ENCODE results near the gene PILRA. TPM values are rescaled to one million over a fixed set of nuclear protein-coding genes. Genes with fewer than 3 reads are reported as not detected.

Gene PILRA
- total RNA-seq, 2 donors from 2014 or later = 2.1 to 12.8 TPM

GRCh38 chr7:100431286-100431735 is 58.0 kb downstream of the PILRA start:
- peaks cover 24% of the 10 kb centered on the region for H3K4me1 ChIP-seq (ENCODE audit: control insufficient read depth, insufficient read depth, low read length)
- Mint-ChIP-seq H3K4me3 (peak overlapping the region; percentile 89), H3K9me3 (peaks cover 7% of the 10 kb centered on the region), H3K36me3 (ENCODE audit: low read depth) (peaks cover 38% of the 10 kb centered on the region), H3K27me3 (ENCODE audit: insufficient read depth) (peaks cover 12% of the 10 kb centered on the region), H3K4me1 (peaks cover 43% of the 10 kb centered on the region), H3K27ac (peak overlapping the region; percentile 93)
- peak overlapping the region; percentile 94 for H3K9ac ChIP-seq (ENCODE audit: extremely low read depth, low read length, poor library complexity, severe bottlenecking)
- WGBS, 2 experiments (ENCODE audit: insufficient coverage in 1 of 2, insufficient read length in 1 of 2) = 93 to 96% methylated on average over 13 to 23 of the region's 23 CpGs
- no peaks in the 10 kb centered on the region for H3K9me3 ChIP-seq (ENCODE audit: control insufficient read depth, low read length)
- TF ChIP-seq, protein P1, sequence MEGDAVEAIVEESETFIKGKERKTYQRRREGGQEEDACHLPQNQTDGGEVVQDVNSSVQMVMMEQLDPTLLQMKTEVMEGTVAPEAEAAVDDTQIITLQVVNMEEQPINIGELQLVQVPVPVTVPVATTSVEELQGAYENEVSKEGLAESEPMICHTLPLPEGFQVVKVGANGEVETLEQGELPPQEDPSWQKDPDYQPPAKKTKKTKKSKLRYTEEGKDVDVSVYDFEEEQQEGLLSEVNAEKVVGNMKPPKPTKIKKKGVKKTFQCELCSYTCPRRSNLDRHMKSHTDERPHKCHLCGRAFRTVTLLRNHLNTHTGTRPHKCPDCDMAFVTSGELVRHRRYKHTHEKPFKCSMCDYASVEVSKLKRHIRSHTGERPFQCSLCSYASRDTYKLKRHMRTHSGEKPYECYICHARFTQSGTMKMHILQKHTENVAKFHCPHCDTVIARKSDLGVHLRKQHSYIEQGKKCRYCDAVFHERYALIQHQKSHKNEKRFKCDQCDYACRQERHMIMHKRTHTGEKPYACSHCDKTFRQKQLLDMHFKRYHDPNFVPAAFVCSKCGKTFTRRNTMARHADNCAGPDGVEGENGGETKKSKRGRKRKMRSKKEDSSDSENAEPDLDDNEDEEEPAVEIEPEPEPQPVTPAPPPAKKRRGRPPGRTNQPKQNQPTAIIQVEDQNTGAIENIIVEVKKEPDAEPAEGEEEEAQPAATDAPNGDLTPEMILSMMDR (conservative IDR thresholded peaks at IDR 0.05) = no peak
- no peaks in the 10 kb centered on the region for H3K27me3 ChIP-seq (ENCODE audit: control insufficient read depth, insufficient read depth, low read length, poor library complexity, severe bottlenecking)
- H3K36me3 ChIP-seq (ENCODE audit: control insufficient read depth, insufficient read depth, low read length) = peaks cover 42% of the 10 kb centered on the region
- H3K27ac ChIP-seq (ENCODE audit: low read depth, low read length) = peak overlapping the region; percentile 4
- peak; percentile 49 for DNase-seq
- H3K4me3 ChIP-seq (ENCODE audit: low read length) = peak overlapping the region; percentile 97

- Histone ChIP-seq H3K27me3 (ENCODE audit: control insufficient read depth, insufficient read depth, low read length, poor library complexity, severe bottlenecking) (no peaks in the 10 kb centered on the region), H3K4me3 (ENCODE audit: low read length) (peak overlapping the region; percentile 97), H3K27ac (ENCODE audit: low read depth, low read length) (peak overlapping the region; percentile 57), H3K4me1 (ENCODE audit: control insufficient read depth, insufficient read depth, low read length) (peaks cover 24% of the 10 kb centered on the region), H3K36me3 (ENCODE audit: control insufficient read depth, insufficient read depth, low read length) (peaks cover 43% of the 10 kb centered on the region), H3K9me3 (ENCODE audit: control insufficient read depth, low read length) (no peaks in the 10 kb centered on the region), H3K9ac (ENCODE audit: extremely low read depth, low read length, poor library complexity, severe bottlenecking) (peak overlapping the region; percentile 94)
- peaks cover 12% of the 10 kb centered on the region for H3K27me3 Mint-ChIP-seq (ENCODE audit: insufficient read depth)
- H3K4me1 Mint-ChIP-seq = peaks cover 43% of the 10 kb centered on the region
- H3K36me3 Mint-ChIP-seq (ENCODE audit: low read depth) = peaks cover 38% of the 10 kb centered on the region
- TF ChIP-seq, protein P1 (conservative IDR thresholded peaks at IDR 0.05) = no peak
- H3K4me3 Mint-ChIP-seq = peak overlapping the region; percentile 89
- peak overlapping the region; percentile 93 for H3K27ac Mint-ChIP-seq
- peaks cover 7% of the 10 kb centered on the region for H3K9me3 Mint-ChIP-seq
- DNase-seq = no peak
- 72 to 85% methylated on average over 4 of the region's 4 CpGs for WGBS, 2 experiments (ENCODE audit: insufficient coverage in 1 of 2, insufficient read length in 1 of 2)
These were observed 58.8 kb downstream of the PILRA start for GRCh38 chr7:100432053-100432452.

DNA sequence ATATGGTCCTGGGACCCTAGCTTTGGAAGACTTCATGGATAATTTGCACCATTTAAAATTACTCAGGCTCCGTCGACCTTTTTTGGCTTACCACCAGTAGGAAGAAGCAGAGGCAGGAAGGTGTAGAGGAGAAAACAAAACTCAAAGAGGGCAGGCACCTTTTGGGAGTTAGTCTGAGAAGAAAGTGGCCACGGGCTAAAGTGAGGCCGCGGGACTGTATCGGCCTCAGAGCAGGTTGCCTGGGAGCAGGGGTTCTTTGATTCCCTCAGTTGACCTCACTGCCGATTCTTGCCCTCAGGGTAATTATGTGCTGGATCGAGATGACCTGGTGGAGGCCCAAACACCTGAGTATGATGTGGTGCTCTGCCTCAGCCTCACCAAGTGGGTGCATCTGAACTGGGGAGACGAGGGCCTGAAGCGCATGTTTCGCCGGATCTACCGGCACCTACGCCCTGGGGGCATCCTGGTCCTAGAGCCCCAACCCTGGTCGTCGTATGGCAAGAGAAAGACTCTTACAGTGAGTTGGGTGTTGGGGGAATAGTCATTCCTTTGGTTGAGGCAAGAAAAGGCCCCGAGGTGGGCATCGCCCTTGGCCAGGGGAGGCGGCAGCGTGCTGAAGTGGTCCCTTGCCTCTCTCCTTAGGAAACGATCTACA is 59.5 kb downstream of the PILRA start:
- WGBS, 2 experiments (ENCODE audit: insufficient coverage in 1 of 2, insufficient read length in 1 of 2) = 95% methylated on average over 13 to 21 of the region's 21 CpGs
- peaks cover 43% of the 10 kb centered on the region for H3K4me1 Mint-ChIP-seq
- Histone ChIP-seq H3K4me1 (ENCODE audit: control insufficient read depth, insufficient read depth, low read length) (peaks cover 24% of the 10 kb centered on the region), H3K27me3 (ENCODE audit: control insufficient read depth, insufficient read depth, low read length, poor library complexity, severe bottlenecking) (no peaks in the 10 kb centered on the region), H3K9ac (ENCODE audit: extremely low read depth, low read length, poor library complexity, severe bottlenecking) (peak overlapping the region; percentile 94), H3K27ac (ENCODE audit: low read depth, low read length) (peak overlapping the region; percentile 57), H3K9me3 (ENCODE audit: control insufficient read depth, low read length) (no peaks in the 10 kb centered on the region), H3K4me3 (ENCODE audit: low read length) (peak overlapping the region; percentile 97), H3K36me3 (ENCODE audit: control insufficient read depth, insufficient read depth, low read length) (peaks cover 50% of the 10 kb centered on the region)
- peak overlapping the region; percentile 89 for H3K4me3 Mint-ChIP-seq
- H3K27ac Mint-ChIP-seq = peak overlapping the region; percentile 93
- peaks cover 6% of the 10 kb centered on the region for H3K27me3 Mint-ChIP-seq (ENCODE audit: insufficient read depth)
- peaks cover 5% of the 10 kb centered on the region for H3K9me3 Mint-ChIP-seq
- TF ChIP-seq, protein P1 (conservative IDR thresholded peaks at IDR 0.05) = no peak
- DNase-seq = no peak
- H3K36me3 Mint-ChIP-seq (ENCODE audit: low read depth) = peaks cover 38% of the 10 kb centered on the region
